ENCODE data around the gene FBXL12.

Gene FBXL12

DNA sequence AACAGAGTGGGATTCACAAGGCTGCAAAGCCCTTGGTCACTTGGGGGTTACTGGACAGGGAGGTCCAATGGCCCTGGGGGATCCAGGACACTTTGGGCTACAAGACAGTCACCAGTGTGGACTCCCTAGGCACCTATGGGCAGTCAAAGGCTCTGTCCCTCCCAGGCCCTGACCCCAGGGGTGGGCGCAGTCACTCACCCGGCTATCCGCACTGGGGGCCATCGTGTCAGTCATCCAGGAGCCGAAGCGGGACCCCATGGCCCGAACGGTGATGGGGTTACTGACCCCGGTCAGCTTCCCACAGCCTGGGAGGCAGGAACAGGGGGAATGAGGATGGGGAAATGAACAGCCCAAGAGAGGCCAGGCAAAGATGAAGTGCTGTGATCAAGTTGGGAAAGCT lies 37.7 kb upstream of the FBXL12 start:
- Histone ChIP-seq H4K20me1 (ENCODE audit: insufficient read depth, low read length, poor library complexity, severe bottlenecking) (no peaks in the 10 kb centered on the region), H3K4me3 (ENCODE audit: low read length, poor library complexity, severe bottlenecking) (no peak overlapping the region), H3K79me2 (ENCODE audit: insufficient read depth, low read length) (no peaks in the 10 kb centered on the region), H3K9ac (ENCODE audit: low read depth, low read length, poor library complexity, severe bottlenecking) (no peak overlapping the region), H3K27me3 (ENCODE audit: insufficient read depth, low read length, poor library complexity, severe bottlenecking) (no peaks in the 10 kb centered on the region), H3F3A (ENCODE audit: low read depth) (no peaks in the 10 kb centered on the region), H3K36me3 (ENCODE audit: insufficient read depth, low read length) (no peaks in the 10 kb centered on the region), H3K9me3 (ENCODE audit: insufficient read depth, low read depth, low read length) (no peaks in the 10 kb centered on the region), H2AFZ (ENCODE audit: low read length) (no peak overlapping the region), H3K9me2 (replicated peaks; ENCODE audit: low read depth, low read length) (no peaks in the 10 kb centered on the region), H3K4me1 (ENCODE audit: insufficient read depth, low read length, poor library complexity, severe bottlenecking) (peaks cover 16% of the 10 kb centered on the region), H3K4me2 (ENCODE audit: low read depth, low read length, poor library complexity, severe bottlenecking) (no peak overlapping the region)
- TF ChIP-seq EZH2phosphoT487 (IDR thresholded peaks at IDR 0.05; ENCODE audit: borderline replicate concordance) (no peak), CTCF (conservative IDR thresholded peaks at IDR 0.05; ENCODE audit: low read length) (no peak)

GRCh38 chr19:9854282-9854846 lies 35.5 kb upstream of the FBXL12 start:
- H4K20me1 ChIP-seq (ENCODE audit: insufficient read depth, low read length, poor library complexity, severe bottlenecking) = no peaks in the 10 kb centered on the region
- peaks cover 5% of the 10 kb centered on the region; the same call in 1 of the 2 replicates for H3K36me3 ChIP-seq (ENCODE audit: insufficient read depth, low read length)
- no peaks in the 10 kb centered on the region for H3K9me2 ChIP-seq (replicated peaks; ENCODE audit: low read depth, low read length)
- H2AFZ ChIP-seq (ENCODE audit: low read length) = no peak overlapping the region
- no peaks in the 10 kb centered on the region for H3K79me2 ChIP-seq (ENCODE audit: insufficient read depth, low read length)
- no peaks in the 10 kb centered on the region for H3F3A ChIP-seq (ENCODE audit: low read depth)
- H3K4me3 ChIP-seq (ENCODE audit: low read length, poor library complexity, severe bottlenecking) = no peak overlapping the region
- TF ChIP-seq EZH2phosphoT487 (IDR thresholded peaks at IDR 0.05; ENCODE audit: borderline replicate concordance) = no peak
- TF ChIP-seq CTCF (conservative IDR thresholded peaks at IDR 0.05; ENCODE audit: low read length) = no peak
- H3K4me1 ChIP-seq (ENCODE audit: insufficient read depth, low read length, poor library complexity, severe bottlenecking) = peaks cover 16% of the 10 kb centered on the region
- H3K27me3 ChIP-seq (ENCODE audit: insufficient read depth, low read length, poor library complexity, severe bottlenecking) = no peaks in the 10 kb centered on the region
- no peak overlapping the region for H3K4me2 ChIP-seq (ENCODE audit: low read depth, low read length, poor library complexity, severe bottlenecking)
- H3K9ac ChIP-seq (ENCODE audit: low read depth, low read length, poor library complexity, severe bottlenecking) = no peak overlapping the region
- no peaks in the 10 kb centered on the region for H3K9me3 ChIP-seq (ENCODE audit: insufficient read depth, low read depth, low read length)

DNA sequence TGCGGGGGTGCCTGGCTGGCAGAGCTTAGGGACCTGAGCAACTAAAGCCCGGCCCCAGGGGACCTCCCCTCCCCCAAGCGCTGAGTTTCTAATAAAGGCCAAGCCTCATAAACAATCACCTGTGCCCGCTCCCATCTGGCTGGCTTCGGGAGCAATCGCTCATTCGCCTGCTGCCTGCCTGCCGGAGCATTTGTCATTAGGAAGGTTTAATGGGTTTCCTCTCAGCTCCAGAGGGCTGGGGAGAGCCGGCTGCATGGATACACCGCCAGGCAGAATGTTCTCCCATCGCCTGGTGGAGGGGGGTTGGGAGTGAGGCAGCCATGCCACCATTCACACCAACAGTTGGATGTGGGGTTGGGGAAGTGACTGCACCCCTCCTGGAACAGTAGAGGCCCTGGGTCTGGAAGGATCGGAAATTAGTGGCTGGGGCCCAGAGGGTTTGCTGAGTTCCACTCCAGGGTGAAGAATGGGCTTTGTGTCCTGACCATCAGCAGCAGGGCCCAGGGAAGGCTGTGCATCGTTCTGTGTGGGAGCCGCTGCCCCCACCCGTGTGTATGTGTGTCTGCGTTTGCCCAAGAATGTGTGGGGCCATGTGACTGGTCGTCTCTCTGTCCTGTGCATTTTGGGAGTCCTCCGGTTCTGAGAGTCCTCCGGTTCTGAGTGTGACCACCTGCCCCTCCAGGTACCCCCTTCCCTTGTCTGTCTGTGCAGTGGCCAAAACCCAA lies 31.5 kb upstream of the FBXL12 start:
- Histone ChIP-seq H3K27me3 (ENCODE audit: insufficient read depth, low read length, poor library complexity, severe bottlenecking) (no peaks in the 10 kb centered on the region), H3K9me2 (replicated peaks; ENCODE audit: low read depth, low read length) (no peaks in the 10 kb centered on the region), H3K4me2 (ENCODE audit: low read depth, low read length, poor library complexity, severe bottlenecking) (no peak overlapping the region), H3K9ac (ENCODE audit: low read depth, low read length, poor library complexity, severe bottlenecking) (no peak overlapping the region), H3F3A (ENCODE audit: low read depth) (no peaks in the 10 kb centered on the region), H3K4me3 (ENCODE audit: low read length, poor library complexity, severe bottlenecking) (no peak overlapping the region), H3K9me3 (ENCODE audit: insufficient read depth, low read depth, low read length) (no peaks in the 10 kb centered on the region), H4K20me1 (ENCODE audit: insufficient read depth, low read length, poor library complexity, severe bottlenecking) (no peaks in the 10 kb centered on the region), H2AFZ (ENCODE audit: low read length) (no peak overlapping the region), H3K36me3 (ENCODE audit: insufficient read depth, low read length) (peaks cover 36% of the 10 kb centered on the region; the same call in 1 of the 2 replicates), H3K4me1 (ENCODE audit: insufficient read depth, low read length, poor library complexity, severe bottlenecking) (no peaks in the 10 kb centered on the region), H3K79me2 (ENCODE audit: insufficient read depth, low read length) (peaks cover 4% of the 10 kb centered on the region; the same call in 1 of the 2 replicates)
- TF ChIP-seq EZH2phosphoT487 (IDR thresholded peaks at IDR 0.05; ENCODE audit: borderline replicate concordance) (no peak), CTCF (conservative IDR thresholded peaks at IDR 0.05; ENCODE audit: low read length) (no peak)
